Mammary epithelial cell (primary cell): Measurements from ENCODE around the gene PTPN7.

Experiments
- CTCF ChIP-seq, 2 donors: IDR thresholded peaks in 1 of 2; conservative IDR thresholded peaks in 1 of 2; 2 replicates each; pipeline ENCODE4 v1.5.1; 2011 to 2012; ENCODE audit warnings: inconsistent platforms in 2 of 2, low read length in 2 of 2, mild to moderate bottlenecking in 2 of 2, control low read depth in 1 of 2, low read depth in 1 of 2; ENCODE audit not compliant: insufficient read depth in 1 of 2; ENCODE audit errors: extremely low read depth in 1 of 2
- EZH2 ChIP-seq: IDR thresholded peaks from 2 replicates; pipeline ENCODE4 v1.6.1; 2012; ENCODE audit warnings: low read length, inconsistent platforms, borderline replicate concordance

DNA sequence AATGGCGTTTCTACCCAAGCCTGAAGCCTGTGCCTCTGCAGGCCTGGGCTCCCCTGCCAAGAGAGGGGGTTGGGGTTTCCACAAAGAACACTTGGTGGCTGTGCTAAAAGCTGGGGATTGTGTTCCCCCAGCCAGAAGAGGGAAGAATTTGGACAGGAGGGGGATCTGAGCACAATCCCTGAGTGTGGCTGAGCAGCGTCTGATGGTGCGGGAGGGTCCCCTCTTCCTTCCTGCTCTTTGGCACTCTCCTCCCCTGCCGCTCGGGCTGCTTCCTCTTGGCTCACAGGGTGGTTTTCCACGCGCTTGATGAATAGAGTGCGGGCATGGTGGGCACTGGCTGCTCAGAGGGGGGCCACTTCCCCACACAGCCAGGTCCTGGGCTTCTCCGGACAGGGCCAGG, 34.0 kb downstream of the PTPN7 start:
- TF ChIP-seq CTCF (conservative IDR thresholded peaks at IDR 0.05 in 1 of 2, IDR thresholded peaks at IDR 0.05 in 1 of 2; ENCODE audit: extremely low read depth in 1 of 2, insufficient read depth in 1 of 2, low read depth in 1 of 2, low read length in 2 of 2), result no peak
- no peak for TF ChIP-seq EZH2
